HepG2 (cell line): ENCODE results near the gene EED. TPM values are rescaled to one million over a fixed set of nuclear protein-coding genes. Genes with fewer than 3 reads are reported as not detected.

ENCODE experiments used
- ARID3A ChIP-seq: IDR thresholded peaks from 2 replicates; pipeline ENCODE4 v1.6.1; 2012; ENCODE audit warnings: low read depth, low read length, improper control_type of control experiment
- CAMTA2 ChIP-seq: sonication (generic); formaldehyde crosslinking; IDR thresholded peaks from 2 replicates; pipeline ENCODE4 v1.4.0; 2020; ENCODE audit warnings: mild to moderate bottlenecking, missing genetic modification reagents, borderline replicate concordance
- CHD4 ChIP-seq: fragments of 200-600 bp; sonication (generic); IDR thresholded peaks from 2 replicates; pipeline ENCODE4 v1.7.0; 2017; ENCODE audit warnings: mild to moderate bottlenecking, low read length, borderline replicate concordance
- CREB1 ChIP-seq, 2 experiments: fragments of 450-650 bp in 1 of 2; IDR thresholded peaks; 2 replicates each; pipeline ENCODE4 v1.6.1; 2016 to 2017; ENCODE audit warnings: control low read depth in 1 of 2, mild to moderate bottlenecking in 1 of 2, missing compliant biosample characterization in 1 of 2, missing genetic modification characterization in 1 of 2
- CREB3 ChIP-seq: sonication (generic); formaldehyde crosslinking; IDR thresholded peaks from 2 replicates; pipeline ENCODE4 v1.5.0; 2020; ENCODE audit warnings: missing genetic modification reagents
- CREM ChIP-seq, 2 experiments: sonication (generic) in 1 of 2; formaldehyde crosslinking in 1 of 2; IDR thresholded peaks; 2 replicates each; pipeline versions ENCODE4 v1.4.0 to v1.6.1; 2016 to 2020; ENCODE audit warnings: antibody characterized with exemption in 1 of 2, mild to moderate bottlenecking in 1 of 2, missing genetic modification reagents in 1 of 2
- DNMT3B ChIP-seq: conservative IDR thresholded peaks from 2 replicates; pipeline ENCODE4 v1.6.1; 2016; ENCODE audit warnings: missing biosample characterization, control low read depth
- ETV6 ChIP-seq: sonication (generic); formaldehyde crosslinking; conservative IDR thresholded peaks from 2 replicates; pipeline ENCODE4 v1.4.0; 2020; ENCODE audit warnings: missing genetic modification reagents
- FIP1L1 ChIP-seq: fragments of 200-400 bp; formaldehyde crosslinking; IDR thresholded peaks from 2 replicates; pipeline ENCODE4 v1.6.1; 2018; ENCODE audit warnings: low read depth, mild to moderate bottlenecking, low read length, moderate library complexity, borderline replicate concordance; ENCODE audit not compliant: insufficient read depth
- HIC2 ChIP-seq: sonication (generic); formaldehyde crosslinking; IDR thresholded peaks from 2 replicates; pipeline ENCODE4 v1.9.0; 2022; ENCODE audit warnings: low read depth, missing genetic modification reagents
- JUN ChIP-seq: sonication (generic); formaldehyde crosslinking; IDR thresholded peaks from 2 replicates; pipeline ENCODE4 v1.4.0; 2020; ENCODE audit warnings: mild to moderate bottlenecking, missing genetic modification reagents
- KLF16 ChIP-seq, 2 experiments: sonication (generic) in 1 of 2; formaldehyde crosslinking in 1 of 2; IDR thresholded peaks; 2 replicates each; pipeline versions ENCODE4 v1.6.1 to v1.8.0; 2016 to 2023; ENCODE audit warnings: missing genetic modification reagents in 2 of 2, missing compliant biosample characterization in 1 of 2
- SOX5 ChIP-seq: IDR thresholded peaks from 2 replicates; pipeline ENCODE4 v1.6.1; 2016; ENCODE audit warnings: borderline replicate concordance
- THAP9 ChIP-seq: sonication (generic); formaldehyde crosslinking; IDR thresholded peaks from 2 replicates; pipeline ENCODE4; 2020; ENCODE audit warnings: missing genetic modification reagents, mild to moderate bottlenecking, borderline replicate concordance
- ZFYVE20 ChIP-seq: sonication (generic); formaldehyde crosslinking; IDR thresholded peaks from 2 replicates; pipeline ENCODE4 v1.8.0; 2023; ENCODE audit warnings: low read depth, mild to moderate bottlenecking, moderate library complexity, missing genetic modification reagents, borderline replicate concordance
- ZNF263 ChIP-seq: sonication (generic); formaldehyde crosslinking; IDR thresholded peaks from 2 replicates; pipeline ENCODE4 v1.4.0; 2020; ENCODE audit warnings: missing genetic modification reagents
- ZNF274 ChIP-seq: sonication (generic); formaldehyde crosslinking; IDR thresholded peaks from 2 replicates; pipeline ENCODE4 v1.5.1; 2020; ENCODE audit warnings: mild to moderate bottlenecking, missing genetic modification reagents
- ZNF3 ChIP-seq: IDR thresholded peaks from 2 replicates; pipeline ENCODE4 v1.7.0; 2017; ENCODE audit warnings: inconsistent platforms
- ZNF674 ChIP-seq: sonication (generic); formaldehyde crosslinking; IDR thresholded peaks from 2 replicates; pipeline ENCODE4 v1.5.0; 2020; ENCODE audit warnings: low read depth, mild to moderate bottlenecking, missing genetic modification reagents
- ZNF780A ChIP-seq: sonication (generic); formaldehyde crosslinking; IDR thresholded peaks from 2 replicates; pipeline ENCODE4 v1.8.0; 2022; ENCODE audit warnings: mild to moderate bottlenecking, missing genetic modification reagents, moderate library complexity
- polyA plus RNA-seq, 8 experiments: library from polyadenylated mRNA; depleted of rRNA in 3 of 8; stranded (reverse) in 7 of 8; unstranded in 1 of 8; fragments of >200 nt; fragmentation: Illumina TruSeq in 4 of 8; extraction: Trizol in 4 of 8; gene quantifications; 2 replicates each; pipeline versions ENCODE4 v1.2.1 to v1.2.3, GENCODE V29; 2011 to 2016; ENCODE audit warnings: low read depth in 4 of 8, missing spikeins in 1 of 8, mixed read lengths in 1 of 8; ENCODE audit not compliant: insufficient read depth in 1 of 8
- total RNA-seq, 5 experiments: library from RNA; depleted of rRNA; stranded (reverse); fragments of >200 nt; fragmentation: Illumina TruSeq; extraction: Trizol; gene quantifications; 2 replicates each; pipeline ENCODE4 v1.2.3, GENCODE V29; 2016; ENCODE audit warnings: low read depth in 1 of 5

The EED gene
- total and polyA plus RNA-seq, 2 of the 13 experiments (the other 11 are each of a cell fraction or from before 2014, with no cell fraction given), result 11.0 to 28.4 TPM

- TF ChIP-seq CAMTA2 (CRISPR knock-in tag) (peak; percentile 55; the same call in 1 of the 2 replicates), ZNF263 (CRISPR knock-in tag) (no peak), SOX5 (peak; percentile 48; the same call in 1 of the 2 replicates), ETV6 (CRISPR knock-in tag) (no peak), CHD4 (no peak), ZNF674 (CRISPR knock-in tag) (no peak), ZNF274 (CRISPR knock-in tag) (peak; percentile 71; the same call in 1 of the 2 replicates), KLF16 (CRISPR knock-in tag; IDR thresholded peaks at IDR 0.05) (peak in 1 of 2 experiments; percentile 71; a peak in 1 of 4 replicates), FIP1L1 (no peak), ZNF780A (no peak), HIC2 (CRISPR knock-in tag) (no peak), ZNF3 (no peak), ARID3A (peak; percentile 5; the same call in 1 of the 2 replicates), DNMT3B (no peak), CREB3 (CRISPR knock-in tag) (0 out of 2 replicates have a peak, but pooled peaks have one; percentile 27), THAP9 (CRISPR knock-in tag) (peak; percentile 97), CREB1 (IDR thresholded peaks at IDR 0.05) (no peak), CREB1 (CRISPR knock-in tag; IDR thresholded peaks at IDR 0.05) (peak; percentile 93), JUN (CRISPR knock-in tag) (no peak), ZFYVE20 (no peak), CREM (IDR thresholded peaks at IDR 0.05) (peak; percentile 100), CREM (CRISPR knock-in tag; IDR thresholded peaks at IDR 0.05) (no peak)
Observed at GRCh38 chr11:86302092-86302793, 57.7 kb downstream of the EED start, which contains the start of gene HIKESHI (continued).
